ENCODE results near the gene HMGB2.

Gene HMGB2

DNA sequence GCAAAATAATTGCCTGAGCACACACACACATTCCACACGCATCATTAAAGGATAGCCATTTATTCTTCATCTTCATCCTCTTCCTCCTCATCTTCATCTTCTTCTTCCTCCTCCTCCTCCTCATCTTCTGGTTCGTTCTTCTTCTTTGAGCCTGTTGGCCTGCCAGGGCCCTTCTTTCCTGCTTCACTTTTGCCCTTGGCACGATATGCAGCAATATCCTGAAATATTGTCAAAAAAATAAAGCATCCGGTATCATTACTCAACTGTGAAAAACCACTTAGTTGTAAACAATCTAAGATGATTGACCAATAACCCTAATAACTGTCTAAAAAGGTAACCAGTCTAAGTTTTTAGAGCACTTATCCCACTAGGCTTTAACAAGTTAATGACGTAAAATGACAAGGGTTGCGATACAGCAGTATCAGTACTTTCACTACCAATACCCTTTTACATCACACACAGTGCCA is 2.1 kb downstream of the HMGB2 start:
- TF ChIP-seq RAD21 (IDR thresholded peaks at IDR 0.05; ENCODE audit: low read depth) (no peak), FOXM1 (IDR thresholded peaks at IDR 0.05; ENCODE audit: borderline replicate concordance, low read depth) (no peak), CREB1 (IDR thresholded peaks at IDR 0.05; ENCODE audit: low read depth) (no peak), TEAD4 (IDR thresholded peaks at IDR 0.05) (no peak), NFIC (IDR thresholded peaks at IDR 0.05) (no peak), TCF12 (IDR thresholded peaks at IDR 0.05; ENCODE audit: low read depth) (no peak), EP300 (IDR thresholded peaks at IDR 0.05; ENCODE audit: borderline replicate concordance) (no peak), TAF1 (IDR thresholded peaks at IDR 0.05; ENCODE audit: low read depth) (no peak)
- TF ChIP-seq, protein P1, sequence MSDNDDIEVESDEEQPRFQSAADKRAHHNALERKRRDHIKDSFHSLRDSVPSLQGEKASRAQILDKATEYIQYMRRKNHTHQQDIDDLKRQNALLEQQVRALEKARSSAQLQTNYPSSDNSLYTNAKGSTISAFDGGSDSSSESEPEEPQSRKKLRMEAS (IDR thresholded peaks at IDR 0.05): no peak

- TF ChIP-seq TAF1 (IDR thresholded peaks at IDR 0.05; ENCODE audit: low read depth) (no peak), YY1 (IDR thresholded peaks at IDR 0.05; ENCODE audit: low read depth) (no peak)
These were observed 3.6 kb downstream of the HMGB2 start for GRCh38 chr4:173330590-173330989.

- no peak for TF ChIP-seq CEBPB (IDR thresholded peaks at IDR 0.05)
These were observed 5.8 kb downstream of the HMGB2 start for GRCh38 chr4:173328236-173328901.

DNA sequence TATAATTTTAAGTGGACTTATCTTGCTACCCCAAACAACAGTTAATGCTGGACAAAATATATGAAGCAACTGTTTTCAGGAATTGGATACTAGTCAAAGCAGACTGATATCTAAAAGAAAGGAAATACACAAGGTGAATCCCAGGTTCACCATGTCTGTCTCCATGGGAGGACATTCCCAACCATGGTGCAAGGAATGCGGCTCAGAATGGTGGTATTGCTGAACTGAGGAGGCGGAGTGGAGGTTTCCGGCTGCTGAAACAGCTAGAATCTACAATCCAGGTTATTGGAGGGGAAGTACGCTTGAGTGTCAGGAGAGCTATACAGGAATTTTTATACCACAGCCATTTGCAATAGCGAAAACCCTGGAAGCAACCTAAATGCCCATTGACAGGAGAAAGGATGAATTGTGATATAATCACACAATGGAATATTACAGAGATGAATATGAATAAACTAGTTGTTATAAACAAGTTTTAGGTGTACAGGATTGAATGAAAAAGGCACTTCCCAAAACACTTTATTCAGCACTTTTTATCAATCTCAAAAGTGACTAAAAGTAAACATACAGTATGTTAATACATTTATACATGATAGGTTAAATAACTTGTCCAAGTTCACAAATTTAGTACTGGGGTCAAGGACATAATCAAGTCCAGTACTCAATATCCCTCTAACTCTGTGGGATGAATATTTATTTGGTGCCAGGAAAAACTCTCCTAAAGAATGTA is 9.0 kb downstream of the HMGB2 start:
- TF ChIP-seq, protein P2, sequence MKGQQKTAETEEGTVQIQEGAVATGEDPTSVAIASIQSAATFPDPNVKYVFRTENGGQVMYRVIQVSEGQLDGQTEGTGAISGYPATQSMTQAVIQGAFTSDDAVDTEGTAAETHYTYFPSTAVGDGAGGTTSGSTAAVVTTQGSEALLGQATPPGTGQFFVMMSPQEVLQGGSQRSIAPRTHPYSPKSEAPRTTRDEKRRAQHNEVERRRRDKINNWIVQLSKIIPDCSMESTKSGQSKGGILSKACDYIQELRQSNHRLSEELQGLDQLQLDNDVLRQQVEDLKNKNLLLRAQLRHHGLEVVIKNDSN (IDR thresholded peaks at IDR 0.05): no peak
- TF ChIP-seq CREB1 (IDR thresholded peaks at IDR 0.05; ENCODE audit: low read depth) (no peak), NFIC (IDR thresholded peaks at IDR 0.05) (no peak), YY1 (IDR thresholded peaks at IDR 0.05; ENCODE audit: low read depth) (no peak), EGR1 (IDR thresholded peaks at IDR 0.05) (no peak), RAD21 (IDR thresholded peaks at IDR 0.05; ENCODE audit: low read depth) (no peak), FOXM1 (IDR thresholded peaks at IDR 0.05; ENCODE audit: borderline replicate concordance, low read depth) (no peak), ZBTB7A (IDR thresholded peaks at IDR 0.05; ENCODE audit: low read depth) (no peak), TCF12 (IDR thresholded peaks at IDR 0.05; ENCODE audit: low read depth) (no peak), EP300 (IDR thresholded peaks at IDR 0.05; ENCODE audit: borderline replicate concordance) (no peak), TEAD4 (IDR thresholded peaks at IDR 0.05) (no peak), CEBPB (IDR thresholded peaks at IDR 0.05) (no peak), TAF1 (IDR thresholded peaks at IDR 0.05; ENCODE audit: low read depth) (no peak)
- TF ChIP-seq, protein P3, sequence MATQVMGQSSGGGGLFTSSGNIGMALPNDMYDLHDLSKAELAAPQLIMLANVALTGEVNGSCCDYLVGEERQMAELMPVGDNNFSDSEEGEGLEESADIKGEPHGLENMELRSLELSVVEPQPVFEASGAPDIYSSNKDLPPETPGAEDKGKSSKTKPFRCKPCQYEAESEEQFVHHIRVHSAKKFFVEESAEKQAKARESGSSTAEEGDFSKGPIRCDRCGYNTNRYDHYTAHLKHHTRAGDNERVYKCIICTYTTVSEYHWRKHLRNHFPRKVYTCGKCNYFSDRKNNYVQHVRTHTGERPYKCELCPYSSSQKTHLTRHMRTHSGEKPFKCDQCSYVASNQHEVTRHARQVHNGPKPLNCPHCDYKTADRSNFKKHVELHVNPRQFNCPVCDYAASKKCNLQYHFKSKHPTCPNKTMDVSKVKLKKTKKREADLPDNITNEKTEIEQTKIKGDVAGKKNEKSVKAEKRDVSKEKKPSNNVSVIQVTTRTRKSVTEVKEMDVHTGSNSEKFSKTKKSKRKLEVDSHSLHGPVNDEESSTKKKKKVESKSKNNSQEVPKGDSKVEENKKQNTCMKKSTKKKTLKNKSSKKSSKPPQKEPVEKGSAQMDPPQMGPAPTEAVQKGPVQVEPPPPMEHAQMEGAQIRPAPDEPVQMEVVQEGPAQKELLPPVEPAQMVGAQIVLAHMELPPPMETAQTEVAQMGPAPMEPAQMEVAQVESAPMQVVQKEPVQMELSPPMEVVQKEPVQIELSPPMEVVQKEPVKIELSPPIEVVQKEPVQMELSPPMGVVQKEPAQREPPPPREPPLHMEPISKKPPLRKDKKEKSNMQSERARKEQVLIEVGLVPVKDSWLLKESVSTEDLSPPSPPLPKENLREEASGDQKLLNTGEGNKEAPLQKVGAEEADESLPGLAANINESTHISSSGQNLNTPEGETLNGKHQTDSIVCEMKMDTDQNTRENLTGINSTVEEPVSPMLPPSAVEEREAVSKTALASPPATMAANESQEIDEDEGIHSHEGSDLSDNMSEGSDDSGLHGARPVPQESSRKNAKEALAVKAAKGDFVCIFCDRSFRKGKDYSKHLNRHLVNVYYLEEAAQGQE (IDR thresholded peaks at IDR 0.05; ENCODE audit: low read depth): no peak
- TF ChIP-seq, protein P1 (IDR thresholded peaks at IDR 0.05): no peak

DNA sequence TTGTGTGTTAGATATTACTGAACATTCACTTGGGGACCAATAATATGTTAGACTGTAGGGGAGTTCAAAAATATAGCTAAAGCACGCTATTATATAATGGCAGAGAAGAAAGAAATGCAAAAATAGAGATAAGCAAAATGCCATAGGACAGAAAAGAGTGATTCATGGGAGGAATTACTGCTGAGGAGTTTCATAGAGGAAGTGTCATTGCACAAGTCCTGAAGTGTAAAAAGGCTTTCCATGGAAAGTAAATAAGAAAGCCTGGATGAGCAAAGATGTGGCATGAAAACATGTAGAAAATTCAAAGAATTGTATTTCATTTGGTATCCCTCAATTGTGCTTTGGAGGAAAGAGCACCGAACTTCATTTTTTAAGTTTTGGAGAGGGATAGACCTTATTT is 14.5 kb downstream of the HMGB2 start:
- no peak for TF ChIP-seq CREB1 (IDR thresholded peaks at IDR 0.05; ENCODE audit: low read depth)
- no peak for TF ChIP-seq TAF1 (IDR thresholded peaks at IDR 0.05; ENCODE audit: low read depth)
- TF ChIP-seq, protein P3 (IDR thresholded peaks at IDR 0.05; ENCODE audit: low read depth): no peak
- no peak for TF ChIP-seq EGR1 (IDR thresholded peaks at IDR 0.05)
- no peak for TF ChIP-seq TCF12 (IDR thresholded peaks at IDR 0.05; ENCODE audit: low read depth)
- TF ChIP-seq TEAD4 (IDR thresholded peaks at IDR 0.05): no peak
- TF ChIP-seq YY1 (IDR thresholded peaks at IDR 0.05; ENCODE audit: low read depth): no peak
- TF ChIP-seq RAD21 (IDR thresholded peaks at IDR 0.05; ENCODE audit: low read depth): no peak
- no peak for TF ChIP-seq NFIC (IDR thresholded peaks at IDR 0.05)
- TF ChIP-seq EP300 (IDR thresholded peaks at IDR 0.05; ENCODE audit: borderline replicate concordance): no peak
- TF ChIP-seq, protein P2 (IDR thresholded peaks at IDR 0.05): no peak
- no peak for TF ChIP-seq CEBPB (IDR thresholded peaks at IDR 0.05)
- TF ChIP-seq ZBTB7A (IDR thresholded peaks at IDR 0.05; ENCODE audit: low read depth): no peak
- TF ChIP-seq, protein P1 (IDR thresholded peaks at IDR 0.05): no peak
- TF ChIP-seq FOXM1 (IDR thresholded peaks at IDR 0.05; ENCODE audit: borderline replicate concordance, low read depth): no peak

Data from Ishikawa (cell line).